ENCODE data around the gene NPDC1. TPM values are rescaled to one million over a fixed set of nuclear protein-coding genes. Genes with fewer than 3 reads are reported as not detected.

The NPDC1 gene
- total RNA-seq, 1 donor from 2014 or later: 124 TPM

- no peak for TF ChIP-seq CTCF (IDR thresholded peaks at IDR 0.05)
- no peaks in the 10 kb centered on the region for H3K27me3 ChIP-seq (ENCODE audit: low read depth)
- H3K27ac ChIP-seq: peak overlapping the region; percentile 53
- peak overlapping the region; percentile 68 for H3K4me3 ChIP-seq
- intact Hi-C loops (cut with DNase I): no loop called here
- ATAC-seq (no peak), DNase-seq (peak; percentile 75)
- H3K36me3 ChIP-seq: no peaks in the 10 kb centered on the region
- no peaks in the 10 kb centered on the region for H3K9me3 ChIP-seq
- H3K4me1 ChIP-seq: peaks cover 77% of the 10 kb centered on the region
Observed at GRCh38 chr9:137030538-137031527, 15.1 kb downstream of the NPDC1 start.

GRCh38 chr9:137030006-137030405 lies 16.0 kb downstream of the NPDC1 start:
- intact Hi-C loops (cut with DNase I): no loop called here
- H3K27me3 ChIP-seq (ENCODE audit: low read depth): no peaks in the 10 kb centered on the region
- peak overlapping the region; percentile 68 for H3K4me3 ChIP-seq
- no peak for TF ChIP-seq CTCF (IDR thresholded peaks at IDR 0.05)
- H3K27ac ChIP-seq: peak overlapping the region; percentile 53
- H3K4me1 ChIP-seq: peaks cover 70% of the 10 kb centered on the region
- DNase-seq (no peak), ATAC-seq (no peak)
- H3K9me3 ChIP-seq: no peaks in the 10 kb centered on the region
- no peaks in the 10 kb centered on the region for H3K36me3 ChIP-seq

- Histone ChIP-seq H3K4me1 (peaks cover 62% of the 10 kb centered on the region), H3K36me3 (no peaks in the 10 kb centered on the region), H3K4me3 (peak overlapping the region; percentile 68), H3K27ac (peak overlapping the region; percentile 53), H3K9me3 (no peaks in the 10 kb centered on the region), H3K27me3 (ENCODE audit: low read depth) (no peaks in the 10 kb centered on the region)
- TF ChIP-seq CTCF (IDR thresholded peaks at IDR 0.05): peak; percentile 95
- DNase-seq (peak; percentile 85), ATAC-seq (peak; percentile 81 to 84)
- intact Hi-C loops (cut with DNase I): no loop called here
Observed at GRCh38 chr9:137029058-137029936, 16.7 kb downstream of the NPDC1 start.

GRCh38 chr9:137028263-137029057 lies 17.5 kb downstream of the NPDC1 start:
- H3K4me3 ChIP-seq: peak overlapping the region; percentile 68
- H3K4me1 ChIP-seq: peaks cover 62% of the 10 kb centered on the region
- peak; percentile 55 to 68 for ATAC-seq
- no peaks in the 10 kb centered on the region for H3K27me3 ChIP-seq (ENCODE audit: low read depth)
- H3K36me3 ChIP-seq: no peaks in the 10 kb centered on the region
- peak; percentile 82 for DNase-seq
- intact Hi-C loops (cut with DNase I): no loop called here
- peak overlapping the region; percentile 44 for H3K27ac ChIP-seq
- TF ChIP-seq CTCF (IDR thresholded peaks at IDR 0.05): peak; percentile 7
- H3K9me3 ChIP-seq: no peaks in the 10 kb centered on the region
